HepG2 (cell line): ENCODE results near the gene DDR2. TPM values are rescaled to one million over a fixed set of nuclear protein-coding genes. Genes with fewer than 3 reads are reported as not detected.

Experiments used
- DR1 ChIP-seq: sonication (generic); formaldehyde crosslinking; IDR thresholded peaks from 2 replicates; pipeline ENCODE4 v1.8.0; 2021; ENCODE audit warnings: mild to moderate bottlenecking, missing genetic modification reagents, inconsistent platforms
- EED ChIP-seq: sonication (generic); formaldehyde crosslinking; IDR thresholded peaks from 2 replicates; pipeline ENCODE4 v1.5.0; 2020; ENCODE audit warnings: mild to moderate bottlenecking, missing genetic modification reagents
- HDAC2 ChIP-seq: sonication (generic); formaldehyde crosslinking; IDR thresholded peaks from 2 replicates; pipeline ENCODE4 v1.4.0; 2020; ENCODE audit warnings: missing genetic modification reagents
- NR2C2 ChIP-seq: sonication (generic); formaldehyde crosslinking; IDR thresholded peaks from 2 replicates; pipeline ENCODE4 v1.4.0; 2020; ENCODE audit warnings: missing genetic modification reagents, mild to moderate bottlenecking, moderate library complexity, borderline replicate concordance
- TRIM24 ChIP-seq: sonication (generic); formaldehyde crosslinking; IDR thresholded peaks from 2 replicates; pipeline ENCODE4 v1.8.0; 2022; ENCODE audit warnings: mild to moderate bottlenecking, missing genetic modification reagents
- ZBTB3 ChIP-seq: sonication (generic); formaldehyde crosslinking; IDR thresholded peaks from 2 replicates; pipeline ENCODE4 v1.4.0; 2020; ENCODE audit warnings: low read depth, mild to moderate bottlenecking, moderate library complexity, missing genetic modification reagents, borderline replicate concordance
- ZBTB7B ChIP-seq: sonication (generic); formaldehyde crosslinking; IDR thresholded peaks from 2 replicates; pipeline ENCODE4 v1.4.0; 2020; ENCODE audit warnings: missing genetic modification reagents
- ZNF329 ChIP-seq: sonication (generic); formaldehyde crosslinking; IDR thresholded peaks from 2 replicates; pipeline ENCODE4 v1.9.0; 2021; ENCODE audit warnings: low read depth, mild to moderate bottlenecking, missing genetic modification reagents
- ZNF781 ChIP-seq: sonication (generic); formaldehyde crosslinking; IDR thresholded peaks from 2 replicates; pipeline ENCODE4 v1.5.1; 2020; ENCODE audit warnings: borderline replicate concordance, mild to moderate bottlenecking, missing genetic modification reagents; ENCODE audit errors: not compliant biosample characterization
- polyA plus RNA-seq, 8 experiments: library from polyadenylated mRNA; depleted of rRNA in 3 of 8; stranded (reverse) in 7 of 8; unstranded in 1 of 8; fragments of >200 nt; fragmentation: Illumina TruSeq in 4 of 8; extraction: Trizol in 4 of 8; gene quantifications; 2 replicates each; pipeline versions ENCODE4 v1.2.1 to v1.2.3, GENCODE V29; 2011 to 2016; ENCODE audit warnings: low read depth in 4 of 8, missing spikeins in 1 of 8, mixed read lengths in 1 of 8; ENCODE audit not compliant: insufficient read depth in 1 of 8
- total RNA-seq, 5 experiments: library from RNA; depleted of rRNA; stranded (reverse); fragments of >200 nt; fragmentation: Illumina TruSeq; extraction: Trizol; gene quantifications; 2 replicates each; pipeline ENCODE4 v1.2.3, GENCODE V29; 2016; ENCODE audit warnings: low read depth in 1 of 5
- TF ChIP-seq, protein P1 (sequence below), 2 experiments: sonication (generic) in 1 of 2; formaldehyde crosslinking in 1 of 2; IDR thresholded peaks; 2 replicates each; pipeline versions ENCODE4 v1.5.1 to v1.6.1; 2011 to 2020; ENCODE audit warnings: borderline replicate concordance in 1 of 2, low read depth in 1 of 2, low read length in 1 of 2, mild to moderate bottlenecking in 1 of 2, missing genetic modification reagents in 1 of 2, moderate library complexity in 1 of 2
- TF ChIP-seq, protein P2 (sequence below), 2 experiments: fragments of 450-650 bp in 1 of 2; sonication (generic) in 1 of 2; formaldehyde crosslinking in 1 of 2; IDR thresholded peaks; 2 replicates each; pipeline versions ENCODE4 v1.6.1 to v1.8.0; 2016 to 2022; ENCODE audit warnings: antibody characterized with exemption in 1 of 2, mild to moderate bottlenecking in 1 of 2, missing genetic modification reagents in 1 of 2
- TF ChIP-seq, protein P3 (sequence below): sonication (generic); formaldehyde crosslinking; IDR thresholded peaks from 2 replicates; pipeline ENCODE4 v1.5.1; 2020; ENCODE audit warnings: mild to moderate bottlenecking, moderate library complexity, missing genetic modification reagents
- TF ChIP-seq, protein P4 (sequence below): sonication (generic); formaldehyde crosslinking; IDR thresholded peaks from 2 replicates; pipeline ENCODE4 v1.8.0; 2022; ENCODE audit warnings: mild to moderate bottlenecking, missing genetic modification reagents; ENCODE audit not compliant: insufficient replicate concordance

DDR2 gene
- total and polyA plus RNA-seq, 2 of the 13 experiments (the other 11 are each of a cell fraction or from before 2014, with no cell fraction given), result 0.36 to 0.38 TPM

DNA sequence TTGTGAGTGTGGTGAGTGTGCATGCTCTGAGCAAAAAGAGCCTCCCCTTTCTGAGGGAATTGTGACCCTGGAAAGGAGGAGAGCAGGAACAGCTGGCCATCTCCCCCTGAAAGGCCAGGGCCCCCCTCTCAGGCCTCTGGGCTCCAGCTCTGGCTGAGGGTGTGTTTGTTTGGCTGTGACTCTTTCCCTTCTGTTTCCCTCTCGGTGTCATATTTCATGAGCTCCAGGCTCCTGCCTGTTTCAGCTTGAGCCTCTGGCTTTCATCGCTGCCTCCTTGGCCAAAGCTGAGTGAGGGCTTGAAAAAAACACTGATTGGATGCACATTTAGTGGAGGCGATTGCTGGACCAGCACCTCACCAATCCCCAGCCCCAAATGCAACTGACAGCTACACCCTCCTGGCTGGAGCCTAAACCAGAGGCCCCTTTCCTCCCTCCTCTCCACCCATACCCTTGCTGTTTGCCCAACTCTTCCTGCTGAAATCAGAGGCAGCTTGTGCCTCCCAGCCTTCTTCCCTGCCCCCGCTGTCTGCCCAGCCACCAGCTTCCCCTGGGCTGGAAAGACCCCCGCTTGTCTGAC, 64.1 kb downstream of the DDR2 start (continued):
- TF ChIP-seq TRIM24 (no peak), ZNF329 (CRISPR knock-in tag) (0 out of 2 replicates have a peak, but pooled peaks have one; percentile 61), DR1 (CRISPR knock-in tag) (no peak), HDAC2 (CRISPR knock-in tag) (0 out of 2 replicates have a peak, but pooled peaks have one; percentile 21), EED (CRISPR knock-in tag) (peak; percentile 73), ZBTB3 (no peak), ZNF781 (CRISPR knock-in tag) (peak; percentile 26), ZBTB7B (peak; percentile 80), NR2C2 (no peak)
- TF ChIP-seq, protein P1, sequence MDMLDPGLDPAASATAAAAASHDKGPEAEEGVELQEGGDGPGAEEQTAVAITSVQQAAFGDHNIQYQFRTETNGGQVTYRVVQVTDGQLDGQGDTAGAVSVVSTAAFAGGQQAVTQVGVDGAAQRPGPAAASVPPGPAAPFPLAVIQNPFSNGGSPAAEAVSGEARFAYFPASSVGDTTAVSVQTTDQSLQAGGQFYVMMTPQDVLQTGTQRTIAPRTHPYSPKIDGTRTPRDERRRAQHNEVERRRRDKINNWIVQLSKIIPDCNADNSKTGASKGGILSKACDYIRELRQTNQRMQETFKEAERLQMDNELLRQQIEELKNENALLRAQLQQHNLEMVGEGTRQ (IDR thresholded peaks at IDR 0.05; ENCODE audit: low read depth, low read length), result no peak
- TF ChIP-seq, protein P1 (CRISPR knock-in tag; IDR thresholded peaks at IDR 0.05; ENCODE audit: borderline replicate concordance), result no peak
- TF ChIP-seq, protein P2, sequence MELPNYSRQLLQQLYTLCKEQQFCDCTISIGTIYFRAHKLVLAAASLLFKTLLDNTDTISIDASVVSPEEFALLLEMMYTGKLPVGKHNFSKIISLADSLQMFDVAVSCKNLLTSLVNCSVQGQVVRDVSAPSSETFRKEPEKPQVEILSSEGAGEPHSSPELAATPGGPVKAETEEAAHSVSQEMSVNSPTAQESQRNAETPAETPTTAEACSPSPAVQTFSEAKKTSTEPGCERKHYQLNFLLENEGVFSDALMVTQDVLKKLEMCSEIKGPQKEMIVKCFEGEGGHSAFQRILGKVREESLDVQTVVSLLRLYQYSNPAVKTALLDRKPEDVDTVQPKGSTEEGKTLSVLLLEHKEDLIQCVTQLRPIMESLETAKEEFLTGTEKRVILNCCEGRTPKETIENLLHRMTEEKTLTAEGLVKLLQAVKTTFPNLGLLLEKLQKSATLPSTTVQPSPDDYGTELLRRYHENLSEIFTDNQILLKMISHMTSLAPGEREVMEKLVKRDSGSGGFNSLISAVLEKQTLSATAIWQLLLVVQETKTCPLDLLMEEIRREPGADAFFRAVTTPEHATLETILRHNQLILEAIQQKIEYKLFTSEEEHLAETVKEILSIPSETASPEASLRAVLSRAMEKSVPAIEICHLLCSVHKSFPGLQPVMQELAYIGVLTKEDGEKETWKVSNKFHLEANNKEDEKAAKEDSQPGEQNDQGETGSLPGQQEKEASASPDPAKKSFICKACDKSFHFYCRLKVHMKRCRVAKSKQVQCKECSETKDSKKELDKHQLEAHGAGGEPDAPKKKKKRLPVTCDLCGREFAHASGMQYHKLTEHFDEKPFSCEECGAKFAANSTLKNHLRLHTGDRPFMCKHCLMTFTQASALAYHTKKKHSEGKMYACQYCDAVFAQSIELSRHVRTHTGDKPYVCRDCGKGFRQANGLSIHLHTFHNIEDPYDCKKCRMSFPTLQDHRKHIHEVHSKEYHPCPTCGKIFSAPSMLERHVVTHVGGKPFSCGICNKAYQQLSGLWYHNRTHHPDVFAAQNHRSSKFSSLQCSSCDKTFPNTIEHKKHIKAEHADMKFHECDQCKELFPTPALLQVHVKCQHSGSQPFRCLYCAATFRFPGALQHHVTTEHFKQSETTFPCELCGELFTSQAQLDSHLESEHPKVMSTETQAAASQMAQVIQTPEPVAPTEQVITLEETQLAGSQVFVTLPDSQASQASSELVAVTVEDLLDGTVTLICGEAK (IDR thresholded peaks at IDR 0.05), result no peak
- TF ChIP-seq, protein P2 (CRISPR knock-in tag; IDR thresholded peaks at IDR 0.05), result no peak; the same call in 1 of the 2 replicates
- TF ChIP-seq, protein P3, sequence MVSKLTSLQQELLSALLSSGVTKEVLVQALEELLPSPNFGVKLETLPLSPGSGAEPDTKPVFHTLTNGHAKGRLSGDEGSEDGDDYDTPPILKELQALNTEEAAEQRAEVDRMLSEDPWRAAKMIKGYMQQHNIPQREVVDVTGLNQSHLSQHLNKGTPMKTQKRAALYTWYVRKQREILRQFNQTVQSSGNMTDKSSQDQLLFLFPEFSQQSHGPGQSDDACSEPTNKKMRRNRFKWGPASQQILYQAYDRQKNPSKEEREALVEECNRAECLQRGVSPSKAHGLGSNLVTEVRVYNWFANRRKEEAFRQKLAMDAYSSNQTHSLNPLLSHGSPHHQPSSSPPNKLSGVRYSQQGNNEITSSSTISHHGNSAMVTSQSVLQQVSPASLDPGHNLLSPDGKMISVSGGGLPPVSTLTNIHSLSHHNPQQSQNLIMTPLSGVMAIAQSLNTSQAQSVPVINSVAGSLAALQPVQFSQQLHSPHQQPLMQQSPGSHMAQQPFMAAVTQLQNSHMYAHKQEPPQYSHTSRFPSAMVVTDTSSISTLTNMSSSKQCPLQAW (CRISPR knock-in tag), result peak; percentile 58; the same call in 1 of the 2 replicates
- TF ChIP-seq, protein P4, sequence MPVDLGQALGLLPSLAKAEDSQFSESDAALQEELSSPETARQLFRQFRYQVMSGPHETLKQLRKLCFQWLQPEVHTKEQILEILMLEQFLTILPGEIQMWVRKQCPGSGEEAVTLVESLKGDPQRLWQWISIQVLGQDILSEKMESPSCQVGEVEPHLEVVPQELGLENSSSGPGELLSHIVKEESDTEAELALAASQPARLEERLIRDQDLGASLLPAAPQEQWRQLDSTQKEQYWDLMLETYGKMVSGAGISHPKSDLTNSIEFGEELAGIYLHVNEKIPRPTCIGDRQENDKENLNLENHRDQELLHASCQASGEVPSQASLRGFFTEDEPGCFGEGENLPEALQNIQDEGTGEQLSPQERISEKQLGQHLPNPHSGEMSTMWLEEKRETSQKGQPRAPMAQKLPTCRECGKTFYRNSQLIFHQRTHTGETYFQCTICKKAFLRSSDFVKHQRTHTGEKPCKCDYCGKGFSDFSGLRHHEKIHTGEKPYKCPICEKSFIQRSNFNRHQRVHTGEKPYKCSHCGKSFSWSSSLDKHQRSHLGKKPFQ (CRISPR knock-in tag), result no peak
